Smooth muscle cell (in vitro differentiated cells): ENCODE results near the gene TJP1. TPM values are rescaled to one million over a fixed set of nuclear protein-coding genes. Genes with fewer than 3 reads are reported as not detected.
A peak's percentile ranks its signal among the peaks of the same experiment; 100 is the strongest.

Source experiments
- DNase-seq: peaks from one replicate; lab custom pipeline; 2025; ENCODE audit not compliant: unreplicated experiment; lab: John Stamatoyannopoulos, UW
- H2AFZ ChIP-seq: fragments of 200-600 bp; sonication (generic); 2 replicates; pipeline ENCODE4 v1.6.0; 2016; ENCODE audit warnings: antibody characterized with exemption, low read depth, mild to moderate bottlenecking
- H3F3A ChIP-seq: fragments of 200-600 bp; sonication (generic); 2 replicates; pipeline ENCODE4 v1.6.0; 2017; ENCODE audit warnings: antibody characterized with exemption, low read depth
- H3K27ac ChIP-seq: fragments of 200-600 bp; sonication (generic); 2 replicates; pipeline ENCODE4 v1.5.1; 2016; ENCODE audit warnings: low read depth, mild to moderate bottlenecking
- H3K27me3 ChIP-seq: fragments of 200-600 bp; sonication (generic); 2 replicates; pipeline ENCODE4 v1.6.1; 2016; ENCODE audit warnings: low read depth, mild to moderate bottlenecking
- H3K36me3 ChIP-seq: fragments of 200-600 bp; sonication (generic); 2 replicates; pipeline ENCODE4 v1.5.1; 2016; ENCODE audit warnings: low read depth
- H3K4me1 ChIP-seq: fragments of 200-600 bp; sonication (generic); 2 replicates; pipeline ENCODE4 v1.5.1; 2016; ENCODE audit warnings: low read depth
- H3K4me2 ChIP-seq: fragments of 200-600 bp; sonication (generic); 2 replicates; pipeline ENCODE4 v1.6.0; 2016; ENCODE audit warnings: mild to moderate bottlenecking
- H3K4me3 ChIP-seq: fragments of 200-600 bp; sonication (generic); 2 replicates; pipeline ENCODE4 v1.5.1; 2016; ENCODE audit warnings: mild to moderate bottlenecking
- H3K79me2 ChIP-seq: fragments of 200-600 bp; sonication (generic); 2 replicates; pipeline ENCODE4 v1.6.0; 2016; ENCODE audit warnings: low read depth, mild to moderate bottlenecking
- H3K9ac ChIP-seq: fragments of 200-600 bp; sonication (generic); 2 replicates; pipeline ENCODE4 v1.6.0; 2016; ENCODE audit warnings: low read depth
- H3K9me3 ChIP-seq: fragments of 200-600 bp; sonication (generic); replicated peaks from 2 replicates; pipeline ENCODE4 v1.5.1; 2016; ENCODE audit warnings: low read depth
- H4K20me1 ChIP-seq: fragments of 200-600 bp; sonication (generic); 2 replicates; pipeline ENCODE4 v1.6.0; 2016; ENCODE audit warnings: low read depth
- WGBS: methylation state at CpG from one replicate; pipeline ENCODE4 v1.1.7; 2016; ENCODE audit warnings: low lambda C conversion rate; 5-methylcytosine and 5-hydroxymethylcytosine counted together
- polyA plus RNA-seq: library from polyadenylated mRNA; unstranded; fragments of >200 nt; fragmentation: Nextera tagmentation; extraction: Ambion mirVana; gene quantifications from 2 replicates; pipeline ENCODE4 v1.2.1, GENCODE V29; 2016
- total RNA-seq: library from RNA; depleted of rRNA; stranded (reverse); fragments of >200 nt; gene quantifications from 2 replicates; pipeline ENCODE4 v1.2.3, GENCODE V29; 2014
- TF ChIP-seq, protein P1 (sequence below): fragments of 200-600 bp; sonication (generic); IDR thresholded peaks from 2 replicates; pipeline ENCODE4 v1.5.1; 2017; ENCODE audit warnings: borderline replicate concordance, mild to moderate bottlenecking, antibody characterized with exemption; ENCODE audit not compliant: insufficient read depth, poor library complexity, severe bottlenecking

Gene TJP1
- total and polyA plus RNA-seq, 2 experiments from 2014 or later = 28.4 to 73.1 TPM

DNA sequence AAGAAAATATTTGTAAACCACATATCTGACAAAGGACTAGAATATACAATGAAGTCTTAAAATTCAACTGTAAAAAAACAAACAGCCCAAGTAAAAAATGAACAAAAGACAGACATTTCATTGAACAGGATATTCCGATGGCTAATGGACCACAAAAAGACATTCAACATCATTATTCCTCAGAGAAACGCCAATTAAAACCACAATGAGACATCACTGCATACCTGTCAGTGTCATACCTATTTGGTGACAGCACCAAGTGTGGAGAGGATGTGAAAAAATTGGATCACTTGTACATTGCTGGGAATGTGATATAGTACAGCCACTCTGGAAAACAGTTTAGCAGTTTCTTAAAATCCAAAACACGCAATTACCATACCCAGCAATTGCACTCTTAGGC is 29.9 kb upstream of the TJP1 start:
- 83% methylated on average over 3 of the region's 3 CpGs for WGBS
- Histone ChIP-seq H3K4me1 (no peaks in the 10 kb centered on the region), H3K27ac (no peak overlapping the region), H3K4me2 (no peak overlapping the region), H3K36me3 (no peaks in the 10 kb centered on the region), H3K27me3 (no peaks in the 10 kb centered on the region), H3K9ac (no peak overlapping the region), H3F3A (no peaks in the 10 kb centered on the region), H3K79me2 (no peaks in the 10 kb centered on the region), H3K4me3 (no peak overlapping the region), H4K20me1 (no peaks in the 10 kb centered on the region), H2AFZ (no peak overlapping the region), H3K9me3 (peaks cover 4% of the 10 kb centered on the region)
- DNase-seq = no peak
- TF ChIP-seq, protein P1, sequence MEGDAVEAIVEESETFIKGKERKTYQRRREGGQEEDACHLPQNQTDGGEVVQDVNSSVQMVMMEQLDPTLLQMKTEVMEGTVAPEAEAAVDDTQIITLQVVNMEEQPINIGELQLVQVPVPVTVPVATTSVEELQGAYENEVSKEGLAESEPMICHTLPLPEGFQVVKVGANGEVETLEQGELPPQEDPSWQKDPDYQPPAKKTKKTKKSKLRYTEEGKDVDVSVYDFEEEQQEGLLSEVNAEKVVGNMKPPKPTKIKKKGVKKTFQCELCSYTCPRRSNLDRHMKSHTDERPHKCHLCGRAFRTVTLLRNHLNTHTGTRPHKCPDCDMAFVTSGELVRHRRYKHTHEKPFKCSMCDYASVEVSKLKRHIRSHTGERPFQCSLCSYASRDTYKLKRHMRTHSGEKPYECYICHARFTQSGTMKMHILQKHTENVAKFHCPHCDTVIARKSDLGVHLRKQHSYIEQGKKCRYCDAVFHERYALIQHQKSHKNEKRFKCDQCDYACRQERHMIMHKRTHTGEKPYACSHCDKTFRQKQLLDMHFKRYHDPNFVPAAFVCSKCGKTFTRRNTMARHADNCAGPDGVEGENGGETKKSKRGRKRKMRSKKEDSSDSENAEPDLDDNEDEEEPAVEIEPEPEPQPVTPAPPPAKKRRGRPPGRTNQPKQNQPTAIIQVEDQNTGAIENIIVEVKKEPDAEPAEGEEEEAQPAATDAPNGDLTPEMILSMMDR = no peak

DNA sequence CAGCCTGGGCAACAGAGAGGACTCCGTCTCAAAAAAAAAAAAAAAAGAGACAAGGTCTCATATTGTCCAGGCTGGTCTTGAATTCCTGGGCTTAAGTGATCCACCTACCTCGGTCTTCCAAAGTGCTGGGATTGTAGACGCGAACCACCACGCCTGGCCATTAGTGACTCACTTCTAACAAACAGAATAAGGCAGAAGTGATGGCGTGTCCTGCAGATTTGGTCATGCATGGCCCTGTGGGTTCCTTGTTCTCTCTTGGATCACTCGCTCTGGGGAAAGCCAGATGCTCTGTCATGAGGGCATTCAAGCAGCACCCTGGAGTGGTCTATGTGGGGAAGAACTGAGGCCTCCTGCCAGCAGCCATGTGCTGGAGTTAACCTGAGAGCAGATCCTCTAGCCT is 27.4 kb upstream of the TJP1 start:
- H2AFZ ChIP-seq = no peak overlapping the region
- TF ChIP-seq, protein P1 = no peak
- WGBS = 93% methylated on average over 7 of the region's 7 CpGs
- H3K4me2 ChIP-seq = no peak overlapping the region
- peaks cover 4% of the 10 kb centered on the region for H3K9me3 ChIP-seq
- H3K4me3 ChIP-seq = no peak overlapping the region
- no peak overlapping the region for H3K27ac ChIP-seq
- H3F3A ChIP-seq = no peaks in the 10 kb centered on the region
- no peaks in the 10 kb centered on the region for H3K27me3 ChIP-seq
- no peaks in the 10 kb centered on the region for H3K79me2 ChIP-seq
- H4K20me1 ChIP-seq = no peaks in the 10 kb centered on the region
- no peak for DNase-seq
- no peak overlapping the region for H3K9ac ChIP-seq
- no peaks in the 10 kb centered on the region for H3K36me3 ChIP-seq
- H3K4me1 ChIP-seq = no peaks in the 10 kb centered on the region

DNA sequence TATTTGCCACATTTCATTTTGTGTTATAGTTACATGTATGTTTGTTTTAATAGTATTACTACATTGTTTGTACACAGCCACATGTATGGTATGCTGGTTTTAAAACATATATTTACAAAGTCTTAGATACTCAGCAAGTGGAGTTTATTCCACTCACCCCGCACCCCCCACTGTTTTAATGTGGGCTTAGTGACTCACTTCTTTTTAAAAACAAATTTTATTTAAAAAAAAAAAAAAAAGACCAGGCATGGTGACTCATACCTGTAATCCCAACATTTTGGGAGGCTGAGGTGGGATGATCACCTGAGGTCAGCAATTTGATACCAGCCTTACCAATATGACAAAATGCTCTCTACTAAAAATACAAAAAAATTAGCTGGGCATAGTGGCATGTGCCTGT is 26.9 kb upstream of the TJP1 start:
- H3K27me3 ChIP-seq = no peaks in the 10 kb centered on the region
- H3K4me1 ChIP-seq = no peaks in the 10 kb centered on the region
- DNase-seq = no peak
- no peaks in the 10 kb centered on the region for H3F3A ChIP-seq
- H3K4me2 ChIP-seq = no peak overlapping the region
- 95% methylated on average over 1 of the region's 1 CpG for WGBS
- H3K9ac ChIP-seq = no peak overlapping the region
- TF ChIP-seq, protein P1 = no peak
- peaks cover 4% of the 10 kb centered on the region for H3K9me3 ChIP-seq
- no peak overlapping the region for H3K4me3 ChIP-seq
- no peaks in the 10 kb centered on the region for H4K20me1 ChIP-seq
- no peaks in the 10 kb centered on the region for H3K36me3 ChIP-seq
- H3K79me2 ChIP-seq = no peaks in the 10 kb centered on the region
- H2AFZ ChIP-seq = no peak overlapping the region
- H3K27ac ChIP-seq = no peak overlapping the region

DNA sequence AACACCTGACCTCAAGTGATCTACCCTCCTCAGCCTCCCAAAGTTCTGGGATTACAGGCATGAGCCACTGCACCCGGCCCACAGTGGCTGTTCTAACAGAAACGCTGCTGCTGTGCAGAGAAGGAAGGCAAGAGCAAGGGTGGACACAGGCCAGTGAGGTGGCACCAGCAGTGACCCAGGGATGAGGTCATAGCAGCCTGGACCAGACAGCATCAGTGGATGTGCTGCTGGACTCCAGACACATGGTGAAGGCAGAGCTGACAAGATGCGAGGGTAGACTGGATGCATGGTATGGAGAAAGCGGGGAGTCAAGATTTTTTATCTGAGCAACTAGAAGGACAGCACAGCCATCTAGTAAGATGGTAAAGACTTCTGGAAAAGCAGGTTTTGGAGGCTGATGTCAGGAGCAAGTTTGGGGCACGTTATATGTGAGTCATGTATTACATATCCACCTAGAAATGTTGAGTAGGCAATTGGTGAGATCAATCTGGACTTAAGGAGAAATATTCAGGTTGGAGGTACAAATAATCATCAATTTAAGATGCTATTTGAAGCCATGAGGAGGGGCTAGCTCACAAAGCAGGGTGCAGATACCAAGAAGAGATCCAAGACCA is 22.1 kb upstream of the TJP1 start:
- peaks cover 2% of the 10 kb centered on the region for H3K4me1 ChIP-seq
- H3K4me3 ChIP-seq = no peak overlapping the region
- H3K27ac ChIP-seq = peak overlapping the region; percentile 81
- TF ChIP-seq, protein P1 = no peak
- H3K4me2 ChIP-seq = peak overlapping the region; percentile 49
- H3F3A ChIP-seq = no peaks in the 10 kb centered on the region
- no peak overlapping the region for H2AFZ ChIP-seq
- H4K20me1 ChIP-seq = no peaks in the 10 kb centered on the region
- no peaks in the 10 kb centered on the region for H3K36me3 ChIP-seq
- no peaks in the 10 kb centered on the region for H3K79me2 ChIP-seq
- no peak for DNase-seq
- H3K9ac ChIP-seq = peak overlapping the region; percentile 27
- peaks cover 4% of the 10 kb centered on the region for H3K9me3 ChIP-seq
- no peaks in the 10 kb centered on the region for H3K27me3 ChIP-seq
- 73% methylated on average over 5 of the region's 5 CpGs for WGBS
